Astrocyte of the spinal cord (primary cell): ENCODE data around the gene UBE2G2.

Experiments
- DNase-seq: peaks from one replicate; pipeline ENCODE4 v3.0.0; 2011; ENCODE audit warnings: low read depth, low spot score
- H3K4me3 ChIP-seq: 2 replicates; pipeline ENCODE4 v1.5.1; 2011; ENCODE audit warnings: low read depth, mild to moderate bottlenecking, low read length, moderate library complexity
- CTCF ChIP-seq: IDR thresholded peaks from 2 replicates; pipeline ENCODE4 v1.5.1; 2012; ENCODE audit warnings: low read depth, mild to moderate bottlenecking, low read length, inconsistent platforms
- in situ Hi-C: cut with HindIII; loops from 2 replicates; pipeline ENCODE4 v1.10.0; 2017; ENCODE audit warnings: low sequenced_read_pairs

The UBE2G2 gene

GRCh38 chr21:44800103-44800502 is 1.5 kb downstream of the UBE2G2 start:
- H3K4me3 ChIP-seq = no peak overlapping the region
- TF ChIP-seq CTCF = peak; percentile 49
- DNase-seq = peak; percentile 42
- in situ Hi-C loops = no loop called here

DNA sequence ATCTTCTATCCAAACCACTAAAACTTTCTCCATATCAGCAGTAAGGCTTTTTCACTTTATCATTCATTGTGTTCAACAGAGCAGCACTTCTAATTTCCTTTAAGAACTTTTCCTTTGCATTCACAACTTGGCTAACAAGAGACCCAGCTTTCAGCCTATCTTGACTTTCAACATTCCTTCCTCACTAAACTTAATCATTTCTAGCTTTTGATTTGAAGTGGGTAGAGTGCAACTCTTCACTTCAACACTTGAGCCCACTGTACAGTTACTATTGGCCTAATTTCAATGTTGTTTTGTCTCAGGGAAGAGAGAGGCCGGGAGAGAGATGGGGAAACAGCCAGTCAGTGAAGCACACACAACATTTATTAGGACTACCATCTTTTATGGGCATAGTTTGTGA is 2.0 kb downstream of the UBE2G2 start:
- in situ Hi-C loops = no loop called here
- TF ChIP-seq CTCF = no peak

DNA sequence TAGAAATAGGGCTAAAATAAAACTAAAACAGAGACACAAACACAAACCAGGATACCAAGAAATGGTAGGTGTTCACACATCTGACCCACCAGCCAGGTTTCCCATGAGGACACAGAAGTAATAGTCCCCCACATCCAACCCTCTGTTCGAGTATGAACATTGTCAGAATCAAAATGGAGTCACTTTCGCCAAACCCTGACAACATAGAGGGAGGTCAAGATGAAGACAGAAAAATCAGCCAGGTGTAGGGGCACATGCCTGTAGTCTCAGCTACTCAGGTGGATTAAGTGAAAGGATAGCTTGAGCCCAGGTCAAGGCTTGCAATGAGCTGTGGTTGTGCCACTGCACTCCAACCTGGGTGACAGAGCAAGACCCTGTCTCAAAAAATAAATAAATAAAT is 3.8 kb downstream of the UBE2G2 start:
- in situ Hi-C loops = no loop called here
- no peak for DNase-seq

More for the DNA sequence above, 2.0 kb downstream of the UBE2G2 start:
- H3K4me3 ChIP-seq = no peak overlapping the region
- no peak for DNase-seq

GRCh38 chr21:44795342-44795741 is 6.3 kb downstream of the UBE2G2 start:
- in situ Hi-C loops = no loop called here
- no peak for TF ChIP-seq CTCF
- H3K4me3 ChIP-seq = no peak overlapping the region
- DNase-seq = no peak

More for the DNA sequence above, 3.8 kb downstream of the UBE2G2 start:
- H3K4me3 ChIP-seq = no peak overlapping the region
- no peak for TF ChIP-seq CTCF

DNA sequence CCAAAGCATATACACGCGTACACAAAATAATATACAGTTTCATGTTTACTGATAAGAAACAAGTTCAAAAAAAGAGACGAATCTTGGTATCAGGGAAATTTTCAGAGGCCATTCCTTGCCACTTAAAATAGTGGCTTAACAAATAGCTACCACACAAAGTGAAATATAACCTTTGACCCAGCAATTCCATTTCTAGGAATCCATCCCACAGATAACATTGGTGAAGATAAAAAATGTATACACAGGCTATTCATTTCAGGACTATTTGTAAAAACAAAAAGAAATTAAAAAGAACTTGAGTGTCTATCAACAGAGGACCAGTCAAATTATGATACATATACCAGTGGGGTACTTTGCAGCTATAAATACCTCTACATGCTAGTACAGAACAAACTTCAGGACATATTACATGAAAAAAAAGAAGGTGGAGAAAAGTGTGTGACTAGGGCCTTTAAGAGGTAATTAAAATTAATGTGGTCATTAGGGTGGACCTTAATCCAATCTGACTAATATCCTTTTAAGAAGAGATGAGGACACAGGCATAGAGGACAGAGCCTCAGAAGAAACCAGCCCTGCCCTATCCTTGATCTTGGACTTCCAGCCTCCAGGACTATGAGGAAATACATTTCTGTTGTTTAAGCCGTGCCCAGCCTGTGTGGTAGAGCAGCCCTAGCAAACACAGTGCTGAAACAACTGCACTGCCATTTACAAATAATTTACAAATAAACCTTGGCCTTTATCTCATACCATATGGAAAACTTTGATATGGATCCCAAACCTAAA is 7.8 kb downstream of the UBE2G2 start:
- no peak for TF ChIP-seq CTCF
- no peak overlapping the region for H3K4me3 ChIP-seq
- in situ Hi-C loops = no loop called here
- no peak for DNase-seq

GRCh38 chr21:44792702-44793591 is 8.7 kb downstream of the UBE2G2 start:
- in situ Hi-C loops = no loop called here
- no peak overlapping the region for H3K4me3 ChIP-seq
- peak; percentile 75 for TF ChIP-seq CTCF
- peak; percentile 62 for DNase-seq
